ENCODE measurements around the gene KBTBD2.

DNA sequence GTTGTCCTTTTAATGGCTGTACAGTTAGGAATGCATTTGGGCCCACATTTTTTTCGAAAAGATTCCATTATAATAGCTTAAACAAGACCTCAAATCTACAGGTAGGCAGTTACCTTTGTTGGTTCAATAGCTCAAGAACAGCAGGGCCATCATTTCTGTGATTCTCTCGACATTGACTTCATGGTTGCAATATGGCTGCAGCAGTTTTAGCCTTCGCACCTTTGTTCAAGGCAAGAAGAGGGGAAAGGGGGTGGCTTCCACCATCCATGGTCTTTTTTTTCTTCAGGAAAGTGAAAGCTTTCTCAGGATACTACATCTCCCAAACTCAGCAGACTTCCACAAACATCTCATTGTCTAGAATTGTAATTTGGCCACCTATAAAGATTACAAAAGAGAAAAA, 2.2 kb upstream of the KBTBD2 start:
- TF ChIP-seq, protein P1, sequence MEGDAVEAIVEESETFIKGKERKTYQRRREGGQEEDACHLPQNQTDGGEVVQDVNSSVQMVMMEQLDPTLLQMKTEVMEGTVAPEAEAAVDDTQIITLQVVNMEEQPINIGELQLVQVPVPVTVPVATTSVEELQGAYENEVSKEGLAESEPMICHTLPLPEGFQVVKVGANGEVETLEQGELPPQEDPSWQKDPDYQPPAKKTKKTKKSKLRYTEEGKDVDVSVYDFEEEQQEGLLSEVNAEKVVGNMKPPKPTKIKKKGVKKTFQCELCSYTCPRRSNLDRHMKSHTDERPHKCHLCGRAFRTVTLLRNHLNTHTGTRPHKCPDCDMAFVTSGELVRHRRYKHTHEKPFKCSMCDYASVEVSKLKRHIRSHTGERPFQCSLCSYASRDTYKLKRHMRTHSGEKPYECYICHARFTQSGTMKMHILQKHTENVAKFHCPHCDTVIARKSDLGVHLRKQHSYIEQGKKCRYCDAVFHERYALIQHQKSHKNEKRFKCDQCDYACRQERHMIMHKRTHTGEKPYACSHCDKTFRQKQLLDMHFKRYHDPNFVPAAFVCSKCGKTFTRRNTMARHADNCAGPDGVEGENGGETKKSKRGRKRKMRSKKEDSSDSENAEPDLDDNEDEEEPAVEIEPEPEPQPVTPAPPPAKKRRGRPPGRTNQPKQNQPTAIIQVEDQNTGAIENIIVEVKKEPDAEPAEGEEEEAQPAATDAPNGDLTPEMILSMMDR (conservative IDR thresholded peaks at IDR 0.05; ENCODE audit: low read depth in 2 of 2) = no peak
- TF ChIP-seq EZH2phosphoT487 (IDR thresholded peaks at IDR 0.05; ENCODE audit: unreplicated experiment) (no peak), EZH2 (IDR thresholded peaks at IDR 0.05; ENCODE audit: low read depth, unreplicated experiment) (no peak), POLR2AphosphoS5 (IDR thresholded peaks at IDR 0.05; ENCODE audit: low read depth) (no peak), REST (IDR thresholded peaks at IDR 0.05; ENCODE audit: unreplicated experiment) (no peak), ETS1 (IDR thresholded peaks at IDR 0.05) (no peak), JUNB (IDR thresholded peaks at IDR 0.05; ENCODE audit: unreplicated experiment) (no peak), NANOG (IDR thresholded peaks at IDR 0.05; ENCODE audit: borderline replicate concordance) (no peak)
